CD14-positive monocyte (primary cell): ENCODE results near the gene WBP2NL. TPM values are rescaled to one million over a fixed set of nuclear protein-coding genes. Genes with fewer than 3 reads are reported as not detected.
A peak's percentile ranks its signal among the peaks of the same experiment; 100 is the strongest.

Experiments
- DNase-seq, 3 donors: peaks; one replicate each; pipeline ENCODE4 v3.0.0-alpha.2; 2011 to 2022
- H2AFZ ChIP-seq: 2 replicates; pipeline ENCODE4 v1.6.0; 2012; ENCODE audit warnings: mild to moderate bottlenecking, low read depth, low read length, inconsistent platforms; ENCODE audit not compliant: insufficient read depth, poor library complexity, severe bottlenecking
- H3K27ac ChIP-seq, 2 donors: 1 replicate in 1 of 2; 2 replicates in 1 of 2; pipeline ENCODE4 v1.5.1; 2012 to 2013; ENCODE audit warnings: low read length in 2 of 2, control low read depth in 1 of 2, inconsistent platforms in 1 of 2, low read depth in 1 of 2, mild to moderate bottlenecking in 1 of 2
- H3K27me3 ChIP-seq, 2 donors: one replicate each; pipeline versions ENCODE4 v1.6.0 to v1.6.1; 2011 to 2013; ENCODE audit warnings: low read length in 2 of 2; ENCODE audit not compliant: control insufficient read depth in 2 of 2, insufficient read depth in 2 of 2
- H3K36me3 ChIP-seq, 2 donors: replicated peaks in 1 of 2; 1 replicate in 1 of 2; 2 replicates in 1 of 2; pipeline versions ENCODE4 v1.5.1 to v1.6.1; 2012 to 2013; ENCODE audit warnings: low read length in 2 of 2, control low read depth in 1 of 2, inconsistent platforms in 1 of 2, mild to moderate bottlenecking in 1 of 2; ENCODE audit not compliant: insufficient read depth in 2 of 2, control insufficient read depth in 1 of 2
- H3K4me1 ChIP-seq, 2 donors: 1 replicate in 1 of 2; 2 replicates in 1 of 2; pipeline versions ENCODE4 v1.5.1 to v1.6.1; 2012 to 2013; ENCODE audit warnings: low read length in 2 of 2, control low read depth in 1 of 2, inconsistent platforms in 1 of 2, mild to moderate bottlenecking in 1 of 2, moderate library complexity in 1 of 2; ENCODE audit not compliant: insufficient read depth in 2 of 2, control insufficient read depth in 1 of 2
- H3K4me2 ChIP-seq: replicated peaks from 2 replicates; pipeline ENCODE3; 2012; ENCODE audit warnings: low read length, moderate library complexity, mild to moderate bottlenecking; ENCODE audit not compliant: poor library complexity, severe bottlenecking; ENCODE audit errors: extremely low read depth
- H3K4me3 ChIP-seq, 3 experiments: fragments of 200-600 bp in 1 of 3; sonication (generic) in 1 of 3; replicated peaks in 1 of 3; 1 replicate in 2 of 3; 2 replicates in 1 of 3; pipeline ENCODE4 v1.5.1; 2011 to 2013; ENCODE audit warnings: low read length in 3 of 3, mild to moderate bottlenecking in 3 of 3, control low read depth in 2 of 3, low read depth in 2 of 3, inconsistent platforms in 1 of 3, moderate library complexity in 1 of 3
- H3K79me2 ChIP-seq: 2 replicates; pipeline ENCODE4 v1.6.0; 2012; ENCODE audit warnings: mild to moderate bottlenecking, control low read depth, inconsistent platforms, low read length, moderate library complexity; ENCODE audit not compliant: insufficient read depth
- H3K9ac ChIP-seq: 2 replicates; pipeline ENCODE4 v1.6.0; 2017; ENCODE audit warnings: low read length, mild to moderate bottlenecking; ENCODE audit not compliant: insufficient read depth, poor library complexity, severe bottlenecking
- H3K9me3 ChIP-seq, 2 donors: replicated peaks in 1 of 2; 1 replicate in 1 of 2; 2 replicates in 1 of 2; pipeline versions ENCODE4 v1.5.1 to v1.6.1; 2012 to 2013; ENCODE audit warnings: low read length in 2 of 2, control low read depth in 1 of 2; ENCODE audit not compliant: control insufficient read depth in 1 of 2, insufficient read depth in 1 of 2
- H4K20me1 ChIP-seq: 2 replicates; pipeline ENCODE4 v1.6.0; 2012; ENCODE audit warnings: mild to moderate bottlenecking, low read length, control low read depth, moderate library complexity; ENCODE audit not compliant: insufficient read depth
- H3K27ac Mint-ChIP-seq, 7 donors: one replicate each; pipeline ENCODE4 v1.8.0; 2020; ENCODE audit warnings: mild to moderate bottlenecking in 7 of 7, mixed read lengths in 7 of 7, moderate library complexity in 6 of 7, inconsistent platforms in 2 of 7
- H3K27me3 Mint-ChIP-seq, 3 donors: one replicate each; pipeline ENCODE4 v1.8.0; 2021 to 2022; ENCODE audit warnings: low read depth in 3 of 3, mild to moderate bottlenecking in 3 of 3, mixed read lengths in 3 of 3, moderate library complexity in 3 of 3, inconsistent platforms in 1 of 3
- H3K36me3 Mint-ChIP-seq, 2 donors: one replicate each; pipeline ENCODE4 v1.8.0; 2020; ENCODE audit warnings: mixed read lengths in 2 of 2, inconsistent platforms in 1 of 2, mild to moderate bottlenecking in 1 of 2
- H3K4me1 Mint-ChIP-seq: one replicate; pipeline ENCODE4 v1.8.0; 2020; ENCODE audit warnings: mild to moderate bottlenecking, mixed read lengths
- H3K4me3 Mint-ChIP-seq, 2 donors: one replicate each; pipeline ENCODE4 v1.8.0; 2020; ENCODE audit warnings: mild to moderate bottlenecking in 2 of 2, mixed read lengths in 2 of 2, moderate library complexity in 1 of 2
- H3K9me3 Mint-ChIP-seq, 7 donors: one replicate each; pipeline ENCODE4 v1.8.0; 2020 to 2022; ENCODE audit warnings: mixed read lengths in 7 of 7, mild to moderate bottlenecking in 6 of 7, moderate library complexity in 6 of 7, inconsistent platforms in 2 of 7
- WGBS: methylation state at CpG from one replicate; pipeline ENCODE4 v1.1.5; 2013; ENCODE audit warnings: missing lambda C conversion rate; ENCODE audit not compliant: insufficient coverage; 5-methylcytosine and 5-hydroxymethylcytosine counted together
- intact Hi-C, 2 donors: fragments of 100-400 bp; cut with micrococcal nuclease; formaldehyde crosslinking; loops; one replicate each; pipeline versions ENCODE4 v1.15.0 to v1.15.1; 2023
- polyA plus RNA-seq, 3 donors: library from polyadenylated mRNA; depleted of rRNA in 1 of 3; unstranded in 2 of 3; stranded (reverse) in 1 of 3; fragments of 300-500 nt in 2 of 3; fragments of >200 nt in 1 of 3; fragmentation: Illumina TruSeq in 2 of 3; gene quantifications; 1 replicate in 2 of 3; 2 replicates in 1 of 3; pipeline ENCODE4 v1.2.3, GENCODE V29; 2012 to 2021
- TF ChIP-seq, protein P1 (sequence below): fragments of 200-600 bp; IDR thresholded peaks from one replicate; pipeline ENCODE4 v1.8.0; 2022; ENCODE audit warnings: antibody characterized with exemption, mild to moderate bottlenecking

Gene WBP2NL
- polyA plus RNA-seq, 3 donors: 0.48 to 0.83 (median 0.71) TPM

DNA sequence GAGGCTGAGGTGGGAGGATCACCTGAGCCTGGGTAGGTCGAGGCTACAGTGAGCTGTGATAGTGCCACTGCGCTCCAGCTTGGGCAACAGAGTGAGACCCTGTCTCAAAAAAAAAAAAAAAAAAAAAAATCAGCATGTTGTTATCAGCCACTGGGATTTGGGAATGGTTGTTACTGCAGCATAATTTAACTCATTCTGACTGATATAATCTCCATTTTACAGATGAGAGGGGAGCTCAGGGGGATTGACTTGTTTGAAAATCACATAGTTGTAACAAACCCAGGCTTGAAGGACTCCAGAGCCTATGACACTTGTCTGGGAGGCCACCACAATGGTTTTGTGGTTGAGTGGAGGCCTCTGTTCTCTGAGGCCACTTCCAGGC, 32.4 kb upstream of the WBP2NL start:
- Histone ChIP-seq H3K27me3 (no peaks in the 10 kb centered on the region), H3K9me3 (no peaks in the 10 kb centered on the region), H4K20me1 (no peaks in the 10 kb centered on the region), H3K79me2 (no peaks in the 10 kb centered on the region), H2AFZ (no peak overlapping the region), H3K4me1 (no peaks in the 10 kb centered on the region), H3K36me3 (no peaks in the 10 kb centered on the region), H3K4me3 (no peak overlapping the region), H3K9ac (no peak overlapping the region), H3K27ac (no peak overlapping the region), H3K4me2 (no peak overlapping the region)
- TF ChIP-seq, protein P1, sequence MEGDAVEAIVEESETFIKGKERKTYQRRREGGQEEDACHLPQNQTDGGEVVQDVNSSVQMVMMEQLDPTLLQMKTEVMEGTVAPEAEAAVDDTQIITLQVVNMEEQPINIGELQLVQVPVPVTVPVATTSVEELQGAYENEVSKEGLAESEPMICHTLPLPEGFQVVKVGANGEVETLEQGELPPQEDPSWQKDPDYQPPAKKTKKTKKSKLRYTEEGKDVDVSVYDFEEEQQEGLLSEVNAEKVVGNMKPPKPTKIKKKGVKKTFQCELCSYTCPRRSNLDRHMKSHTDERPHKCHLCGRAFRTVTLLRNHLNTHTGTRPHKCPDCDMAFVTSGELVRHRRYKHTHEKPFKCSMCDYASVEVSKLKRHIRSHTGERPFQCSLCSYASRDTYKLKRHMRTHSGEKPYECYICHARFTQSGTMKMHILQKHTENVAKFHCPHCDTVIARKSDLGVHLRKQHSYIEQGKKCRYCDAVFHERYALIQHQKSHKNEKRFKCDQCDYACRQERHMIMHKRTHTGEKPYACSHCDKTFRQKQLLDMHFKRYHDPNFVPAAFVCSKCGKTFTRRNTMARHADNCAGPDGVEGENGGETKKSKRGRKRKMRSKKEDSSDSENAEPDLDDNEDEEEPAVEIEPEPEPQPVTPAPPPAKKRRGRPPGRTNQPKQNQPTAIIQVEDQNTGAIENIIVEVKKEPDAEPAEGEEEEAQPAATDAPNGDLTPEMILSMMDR: no peak
- Mint-ChIP-seq H3K4me3 (no peak overlapping the region), H3K36me3 (no peaks in the 10 kb centered on the region), H3K27ac (peak overlapping the region in 1 of 7 donors; percentile 25), H3K9me3 (peaks cover 0 to 3% (median 0%) of the 10 kb centered on the region in 7 donors), H3K4me1 (no peaks in the 10 kb centered on the region), H3K27me3 (peaks cover 8 to 15% (median 12%) of the 10 kb centered on the region in 3 donors)
- no peak for DNase-seq
- intact Hi-C loops: no loop called here
- 100% methylated on average over 1 of the region's 2 CpGs for WGBS

DNA sequence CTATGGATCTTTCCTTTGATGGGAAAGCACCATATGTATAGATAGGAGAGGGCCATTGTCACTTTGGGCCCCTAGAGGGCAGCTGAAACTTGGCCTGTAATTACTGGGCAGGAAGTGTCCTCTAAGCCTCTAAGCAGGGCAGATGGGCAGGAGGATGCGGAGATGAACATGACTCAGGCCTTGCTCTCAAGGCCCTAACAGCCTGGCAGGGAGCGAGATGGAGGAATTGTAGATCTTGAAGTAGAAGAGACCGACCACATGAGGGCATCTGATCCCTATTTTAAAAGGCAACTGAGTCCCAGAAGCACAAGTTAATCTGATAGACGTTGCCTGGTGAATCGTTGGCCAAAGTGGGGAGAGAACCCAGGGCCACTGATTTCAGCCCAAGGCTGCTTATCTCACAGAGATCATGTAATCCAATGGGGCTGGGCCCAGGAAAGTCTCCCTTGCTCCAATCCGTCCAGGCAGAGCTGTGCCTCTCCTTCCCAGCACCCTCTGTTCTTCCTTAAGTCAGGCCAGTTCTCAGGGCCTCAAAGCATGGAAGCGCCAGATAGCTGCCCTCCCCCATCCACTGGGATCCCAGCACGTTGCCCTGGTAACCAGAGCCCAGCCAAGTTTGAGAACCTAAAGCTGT, 31.9 kb upstream of the WBP2NL start:
- H3K4me1 Mint-ChIP-seq: no peaks in the 10 kb centered on the region
- H3K27ac Mint-ChIP-seq: peak overlapping the region in 1 of 7 donors; percentile 42
- Histone ChIP-seq H3K4me2 (no peak overlapping the region), H3K27me3 (no peaks in the 10 kb centered on the region), H4K20me1 (no peaks in the 10 kb centered on the region), H3K9ac (no peak overlapping the region), H3K4me3 (no peak overlapping the region), H3K79me2 (no peaks in the 10 kb centered on the region), H3K36me3 (no peaks in the 10 kb centered on the region), H3K27ac (no peak overlapping the region), H3K9me3 (no peaks in the 10 kb centered on the region), H2AFZ (peak overlapping the region; percentile 9), H3K4me1 (no peaks in the 10 kb centered on the region)
- 31% methylated on average over 6 of the region's 8 CpGs for WGBS
- H3K9me3 Mint-ChIP-seq: peaks cover 0 to 3% (median 0%) of the 10 kb centered on the region in 7 donors
- no peak overlapping the region for H3K4me3 Mint-ChIP-seq
- intact Hi-C loops: no loop called here
- DNase-seq: peak; percentile 72 to 85 (median 75)
- H3K27me3 Mint-ChIP-seq: peaks cover 10 to 15% (median 13%) of the 10 kb centered on the region in 3 donors
- TF ChIP-seq, protein P1: peak; percentile 63
- H3K36me3 Mint-ChIP-seq: no peaks in the 10 kb centered on the region
